IMR-90 (cell line): Measurements from ENCODE around the gene PRLR.

ENCODE experiments used
- CEBPB ChIP-seq: IDR thresholded peaks from 2 replicates; pipeline ENCODE4 v1.6.1; 2012; ENCODE audit warnings: low read depth, low read length, improper control_type of control experiment
- MAFK ChIP-seq: IDR thresholded peaks from 2 replicates; pipeline ENCODE4 v1.6.1; 2012; ENCODE audit warnings: low read depth, low read length, improper control_type of control experiment
- MXI1 ChIP-seq: IDR thresholded peaks from 2 replicates; pipeline ENCODE4 v1.6.1; 2012; ENCODE audit warnings: low read depth, mild to moderate bottlenecking, low read length, moderate library complexity, borderline replicate concordance
- NFE2L2 ChIP-seq: fragments of 150-350 bp; IDR thresholded peaks from 2 replicates; pipeline ENCODE4 v1.6.1; 2016; ENCODE audit warnings: low read depth, mild to moderate bottlenecking, low read length
- POLR2A ChIP-seq: IDR thresholded peaks from 2 replicates; pipeline ENCODE4 v1.6.1; 2012; ENCODE audit warnings: mild to moderate bottlenecking, low read depth, low read length
- RAD21 ChIP-seq: IDR thresholded peaks from 2 replicates; pipeline ENCODE4 v1.6.1; 2012; ENCODE audit warnings: low read length, improper control_type of control experiment
- RCOR1 ChIP-seq: IDR thresholded peaks from 2 replicates; pipeline ENCODE4 v1.6.1; 2012; ENCODE audit warnings: mild to moderate bottlenecking, low read length, improper control_type of control experiment; ENCODE audit not compliant: insufficient replicate concordance
- RFX5 ChIP-seq: IDR thresholded peaks from 2 replicates; pipeline ENCODE4 v1.8.0; 2012; ENCODE audit warnings: low read depth, mild to moderate bottlenecking, low read length, moderate library complexity
- SMC3 ChIP-seq: fragments of 150-350 bp; IDR thresholded peaks from 2 replicates; pipeline ENCODE4 v1.6.1; 2016; ENCODE audit warnings: low read depth, mild to moderate bottlenecking, antibody characterized with exemption, low read length, moderate library complexity
- USF2 ChIP-seq: fragments of 150-350 bp; IDR thresholded peaks from 2 replicates; pipeline ENCODE4 v1.6.1; 2017; ENCODE audit warnings: mild to moderate bottlenecking, antibody characterized with exemption, low read length, low read depth
- TF ChIP-seq, protein P1 (sequence below): conservative IDR thresholded peaks from 2 replicates; pipeline ENCODE4 v1.5.1; 2012; ENCODE audit warnings: mild to moderate bottlenecking, low read depth, low read length, improper control_type of control experiment

GRCh38 chr5:35199886-35200285 is 30.4 kb downstream of the PRLR start:
- TF ChIP-seq, protein P1, sequence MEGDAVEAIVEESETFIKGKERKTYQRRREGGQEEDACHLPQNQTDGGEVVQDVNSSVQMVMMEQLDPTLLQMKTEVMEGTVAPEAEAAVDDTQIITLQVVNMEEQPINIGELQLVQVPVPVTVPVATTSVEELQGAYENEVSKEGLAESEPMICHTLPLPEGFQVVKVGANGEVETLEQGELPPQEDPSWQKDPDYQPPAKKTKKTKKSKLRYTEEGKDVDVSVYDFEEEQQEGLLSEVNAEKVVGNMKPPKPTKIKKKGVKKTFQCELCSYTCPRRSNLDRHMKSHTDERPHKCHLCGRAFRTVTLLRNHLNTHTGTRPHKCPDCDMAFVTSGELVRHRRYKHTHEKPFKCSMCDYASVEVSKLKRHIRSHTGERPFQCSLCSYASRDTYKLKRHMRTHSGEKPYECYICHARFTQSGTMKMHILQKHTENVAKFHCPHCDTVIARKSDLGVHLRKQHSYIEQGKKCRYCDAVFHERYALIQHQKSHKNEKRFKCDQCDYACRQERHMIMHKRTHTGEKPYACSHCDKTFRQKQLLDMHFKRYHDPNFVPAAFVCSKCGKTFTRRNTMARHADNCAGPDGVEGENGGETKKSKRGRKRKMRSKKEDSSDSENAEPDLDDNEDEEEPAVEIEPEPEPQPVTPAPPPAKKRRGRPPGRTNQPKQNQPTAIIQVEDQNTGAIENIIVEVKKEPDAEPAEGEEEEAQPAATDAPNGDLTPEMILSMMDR: no peak
- TF ChIP-seq SMC3: no peak
- TF ChIP-seq RCOR1: no peak
- no peak for TF ChIP-seq POLR2A
- TF ChIP-seq MAFK: no peak
- no peak for TF ChIP-seq CEBPB
- no peak for TF ChIP-seq MXI1
- TF ChIP-seq NFE2L2: no peak
- no peak for TF ChIP-seq USF2
- TF ChIP-seq RAD21: no peak
- no peak for TF ChIP-seq RFX5
